ENCODE results near the gene SYNE2.

GRCh38 chr14:63862163-63862562 is 9.4 kb downstream of the SYNE2 start:
- TF ChIP-seq USF2 (CRISPR knock-in tag; IDR thresholded peaks at IDR 0.05) (no peak), GABPB1 (CRISPR knock-in tag; IDR thresholded peaks at IDR 0.05) (no peak), CBFB (CRISPR knock-in tag; IDR thresholded peaks at IDR 0.05; ENCODE audit: low read depth) (no peak), JAZF1 (CRISPR knock-in tag; IDR thresholded peaks at IDR 0.05) (no peak)
